Measurements from ENCODE around the gene NCOR2.

GRCh38 chr12:124592050-124592449 is 24.6 kb upstream of the NCOR2 start:
- TF ChIP-seq CTCF (IDR thresholded peaks at IDR 0.05): no peak
- no peak for TF ChIP-seq EP300 (IDR thresholded peaks at IDR 0.05; ENCODE audit: low read depth)
- no peak for TF ChIP-seq POLR2A (IDR thresholded peaks at IDR 0.05)

Data from transverse colon (tissue), 3 donors.